ENCODE data around the gene USP8. TPM values are rescaled to one million over a fixed set of nuclear protein-coding genes. Genes with fewer than 3 reads are reported as not detected.

The USP8 gene
- total and polyA plus RNA-seq, 4 donors = 20.4 to 42.8 (median 32.5) TPM

DNA sequence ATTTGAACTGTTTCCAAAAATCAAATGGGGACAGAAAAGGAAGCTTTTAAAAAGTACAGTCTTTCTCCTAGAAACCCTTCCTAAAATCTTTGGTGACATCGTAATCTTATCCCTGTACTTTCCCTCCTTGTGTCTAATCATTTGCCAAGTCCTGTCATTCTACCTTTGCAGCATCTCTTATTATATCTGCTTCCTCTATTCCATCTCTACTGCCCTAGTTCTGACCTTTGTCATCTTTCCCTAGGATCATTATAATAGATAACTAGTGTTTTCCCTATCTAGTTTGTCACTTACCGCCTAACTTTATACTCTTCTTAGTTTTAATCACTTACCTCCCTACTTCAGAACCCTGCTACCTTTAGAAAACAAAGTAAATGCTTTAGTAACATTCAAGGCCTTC lies 11.6 kb downstream of the USP8 start:
- no peak for DNase-seq (ENCODE audit: low spot score)
- no peak overlapping the region for H3K27ac ChIP-seq (ENCODE audit: low read depth in 1 of 2, low read length in 2 of 2)
- TF ChIP-seq SP1 (IDR thresholded peaks at IDR 0.05) (no peak), RAD21 (IDR thresholded peaks at IDR 0.05) (no peak), FOXA2 (IDR thresholded peaks at IDR 0.05) (no peak), TAF1 (conservative IDR thresholded peaks at IDR 0.05) (no peak), HNF4A (conservative IDR thresholded peaks at IDR 0.05) (peak in 1 of 2 donors; percentile 19), NR2F2 (IDR thresholded peaks at IDR 0.05) (no peak)
- no peaks in the 10 kb centered on the region for H3K27me3 ChIP-seq (ENCODE audit: control insufficient read depth in 4 of 4, insufficient read depth in 4 of 4, low read length in 3 of 4)
- WGBS = 43% methylated on average over 2 of the region's 2 CpGs
- H3K9me3 ChIP-seq (ENCODE audit: control insufficient read depth in 4 of 4, low read length in 3 of 4) = no peaks in the 10 kb centered on the region
- no peak overlapping the region for H3K4me3 ChIP-seq (ENCODE audit: low read depth in 1 of 3, low read length in 3 of 3)
- H3K36me3 ChIP-seq (ENCODE audit: control insufficient read depth in 4 of 4, insufficient read depth in 3 of 4, low read depth in 1 of 4, low read length in 3 of 4) = peaks cover 0 to 20% (median 10%) of the 10 kb centered on the region in 4 donors
- H3K9ac ChIP-seq (ENCODE audit: low read depth in 1 of 2, low read length in 2 of 2) = no peak overlapping the region
- peaks cover 3 to 12% (median 7%) of the 10 kb centered on the region in 4 donors for H3K4me1 ChIP-seq (ENCODE audit: control insufficient read depth in 4 of 4, insufficient read depth in 4 of 4, low read length in 3 of 4)

DNA sequence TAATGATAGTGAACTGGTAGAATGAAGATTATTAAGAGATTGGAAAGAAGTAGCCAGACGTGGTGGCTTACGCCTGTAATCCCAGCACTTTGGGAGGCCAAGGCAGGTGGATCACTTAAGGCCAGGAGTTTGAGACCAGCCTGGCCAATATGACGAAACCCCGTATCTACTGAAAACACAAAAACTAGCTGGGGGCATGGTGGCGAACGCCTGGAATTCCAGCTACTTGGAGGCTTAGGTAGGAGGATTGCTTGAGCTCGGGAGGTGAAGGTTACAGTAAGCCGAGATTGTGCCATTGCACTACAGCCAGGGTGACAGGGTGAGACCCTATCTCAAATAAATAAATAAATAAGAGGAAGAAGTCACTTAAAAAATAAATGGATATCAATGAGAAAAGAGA lies 14.0 kb downstream of the USP8 start:
- no peak for TF ChIP-seq TAF1 (conservative IDR thresholded peaks at IDR 0.05)
- no peak for TF ChIP-seq RAD21 (IDR thresholded peaks at IDR 0.05)
- Histone ChIP-seq H3K9ac (ENCODE audit: low read depth in 1 of 2, low read length in 2 of 2) (no peak overlapping the region), H3K27ac (ENCODE audit: low read depth in 1 of 2, low read length in 2 of 2) (no peak overlapping the region), H3K27me3 (ENCODE audit: control insufficient read depth in 4 of 4, insufficient read depth in 4 of 4, low read length in 3 of 4) (no peaks in the 10 kb centered on the region), H3K9me3 (ENCODE audit: control insufficient read depth in 4 of 4, low read length in 3 of 4) (no peaks in the 10 kb centered on the region), H3K4me3 (ENCODE audit: low read depth in 1 of 3, low read length in 3 of 3) (no peak overlapping the region), H3K36me3 (ENCODE audit: control insufficient read depth in 4 of 4, insufficient read depth in 3 of 4, low read depth in 1 of 4, low read length in 3 of 4) (peaks cover 0 to 21% (median 13%) of the 10 kb centered on the region in 4 donors), H3K4me1 (ENCODE audit: control insufficient read depth in 4 of 4, insufficient read depth in 4 of 4, low read length in 3 of 4) (peaks cover 3 to 10% (median 6%) of the 10 kb centered on the region in 4 donors)
- no peak for DNase-seq (ENCODE audit: low spot score)
- WGBS = 96% methylated on average over 8 of the region's 8 CpGs

GRCh38 chr15:50440932-50441331 lies 16.7 kb downstream of the USP8 start:
- no peak for TF ChIP-seq HNF4A (conservative IDR thresholded peaks at IDR 0.05)
- TF ChIP-seq SP1 (IDR thresholded peaks at IDR 0.05) = no peak
- no peak for TF ChIP-seq REST (IDR thresholded peaks at IDR 0.05)
- TF ChIP-seq JUND (IDR thresholded peaks at IDR 0.05) = no peak
- TF ChIP-seq RXRA (IDR thresholded peaks at IDR 0.05) = no peak
- Histone ChIP-seq H3K9me3 (ENCODE audit: control insufficient read depth in 4 of 4, low read length in 3 of 4) (no peaks in the 10 kb centered on the region), H3K27ac (ENCODE audit: low read depth in 1 of 2, low read length in 2 of 2) (no peak overlapping the region), H3K27me3 (ENCODE audit: control insufficient read depth in 4 of 4, insufficient read depth in 4 of 4, low read length in 3 of 4) (no peaks in the 10 kb centered on the region), H3K4me3 (ENCODE audit: low read depth in 1 of 3, low read length in 3 of 3) (no peak overlapping the region), H3K9ac (ENCODE audit: low read depth in 1 of 2, low read length in 2 of 2) (no peak overlapping the region), H3K4me1 (ENCODE audit: control insufficient read depth in 4 of 4, insufficient read depth in 4 of 4, low read length in 3 of 4) (peaks cover 0 to 3% (median 2%) of the 10 kb centered on the region in 4 donors), H3K36me3 (ENCODE audit: control insufficient read depth in 4 of 4, insufficient read depth in 3 of 4, low read depth in 1 of 4, low read length in 3 of 4) (peaks cover 0 to 26% (median 18%) of the 10 kb centered on the region in 4 donors)
- 98% methylated on average over 5 of the region's 5 CpGs for WGBS
- no peak for DNase-seq (ENCODE audit: low spot score)

- Histone ChIP-seq H3K4me3 (ENCODE audit: low read depth in 1 of 3, low read length in 3 of 3) (no peak overlapping the region), H3K36me3 (ENCODE audit: control insufficient read depth in 4 of 4, insufficient read depth in 3 of 4, low read depth in 1 of 4, low read length in 3 of 4) (peaks cover 5 to 19% (median 13%) of the 10 kb centered on the region in 4 donors), H3K4me1 (ENCODE audit: control insufficient read depth in 4 of 4, insufficient read depth in 4 of 4, low read length in 3 of 4) (peaks cover 0 to 3% (median 0%) of the 10 kb centered on the region in 4 donors), H3K27me3 (ENCODE audit: control insufficient read depth in 4 of 4, insufficient read depth in 4 of 4, low read length in 3 of 4) (no peaks in the 10 kb centered on the region), H3K9me3 (ENCODE audit: control insufficient read depth in 4 of 4, low read length in 3 of 4) (no peaks in the 10 kb centered on the region), H3K9ac (ENCODE audit: low read depth in 1 of 2, low read length in 2 of 2) (no peak overlapping the region), H3K27ac (ENCODE audit: low read depth in 1 of 2, low read length in 2 of 2) (no peak overlapping the region)
- DNase-seq (ENCODE audit: low spot score) = no peak
- TF ChIP-seq HNF4A (conservative IDR thresholded peaks at IDR 0.05) = no peak
- no peak for TF ChIP-seq TAF1 (conservative IDR thresholded peaks at IDR 0.05)
- TF ChIP-seq MAX (IDR thresholded peaks at IDR 0.05) = no peak
- TF ChIP-seq RAD21 (IDR thresholded peaks at IDR 0.05) = no peak
- TF ChIP-seq FOXA2 (IDR thresholded peaks at IDR 0.05) = no peak
- TF ChIP-seq, protein P1, sequence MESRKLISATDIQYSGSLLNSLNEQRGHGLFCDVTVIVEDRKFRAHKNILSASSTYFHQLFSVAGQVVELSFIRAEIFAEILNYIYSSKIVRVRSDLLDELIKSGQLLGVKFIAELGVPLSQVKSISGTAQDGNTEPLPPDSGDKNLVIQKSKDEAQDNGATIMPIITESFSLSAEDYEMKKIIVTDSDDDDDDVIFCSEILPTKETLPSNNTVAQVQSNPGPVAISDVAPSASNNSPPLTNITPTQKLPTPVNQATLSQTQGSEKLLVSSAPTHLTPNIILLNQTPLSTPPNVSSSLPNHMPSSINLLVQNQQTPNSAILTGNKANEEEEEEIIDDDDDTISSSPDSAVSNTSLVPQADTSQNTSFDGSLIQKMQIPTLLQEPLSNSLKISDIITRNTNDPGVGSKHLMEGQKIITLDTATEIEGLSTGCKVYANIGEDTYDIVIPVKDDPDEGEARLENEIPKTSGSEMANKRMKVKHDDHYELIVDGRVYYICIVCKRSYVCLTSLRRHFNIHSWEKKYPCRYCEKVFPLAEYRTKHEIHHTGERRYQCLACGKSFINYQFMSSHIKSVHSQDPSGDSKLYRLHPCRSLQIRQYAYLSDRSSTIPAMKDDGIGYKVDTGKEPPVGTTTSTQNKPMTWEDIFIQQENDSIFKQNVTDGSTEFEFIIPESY (IDR thresholded peaks at IDR 0.05) = no peak
- TF ChIP-seq RXRA (IDR thresholded peaks at IDR 0.05) = no peak
- TF ChIP-seq GABPA (IDR thresholded peaks at IDR 0.05 in 1 of 2, conservative IDR thresholded peaks at IDR 0.05 in 1 of 2) = no peak
- no peak for TF ChIP-seq EGR1 (IDR thresholded peaks at IDR 0.05; ENCODE audit: low read depth in 2 of 2)
- no peak for TF ChIP-seq FOXA1 (IDR thresholded peaks at IDR 0.05)
- TF ChIP-seq, protein P2, sequence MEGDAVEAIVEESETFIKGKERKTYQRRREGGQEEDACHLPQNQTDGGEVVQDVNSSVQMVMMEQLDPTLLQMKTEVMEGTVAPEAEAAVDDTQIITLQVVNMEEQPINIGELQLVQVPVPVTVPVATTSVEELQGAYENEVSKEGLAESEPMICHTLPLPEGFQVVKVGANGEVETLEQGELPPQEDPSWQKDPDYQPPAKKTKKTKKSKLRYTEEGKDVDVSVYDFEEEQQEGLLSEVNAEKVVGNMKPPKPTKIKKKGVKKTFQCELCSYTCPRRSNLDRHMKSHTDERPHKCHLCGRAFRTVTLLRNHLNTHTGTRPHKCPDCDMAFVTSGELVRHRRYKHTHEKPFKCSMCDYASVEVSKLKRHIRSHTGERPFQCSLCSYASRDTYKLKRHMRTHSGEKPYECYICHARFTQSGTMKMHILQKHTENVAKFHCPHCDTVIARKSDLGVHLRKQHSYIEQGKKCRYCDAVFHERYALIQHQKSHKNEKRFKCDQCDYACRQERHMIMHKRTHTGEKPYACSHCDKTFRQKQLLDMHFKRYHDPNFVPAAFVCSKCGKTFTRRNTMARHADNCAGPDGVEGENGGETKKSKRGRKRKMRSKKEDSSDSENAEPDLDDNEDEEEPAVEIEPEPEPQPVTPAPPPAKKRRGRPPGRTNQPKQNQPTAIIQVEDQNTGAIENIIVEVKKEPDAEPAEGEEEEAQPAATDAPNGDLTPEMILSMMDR (IDR thresholded peaks at IDR 0.05; ENCODE audit: low read depth, low read length, missing input control) = no peak
These were observed 28.7 kb downstream of the USP8 start for GRCh38 chr15:50452927-50453326.
